ENCODE results near the gene AHI1. TPM values are rescaled to one million over a fixed set of nuclear protein-coding genes. Genes with fewer than 3 reads are reported as not detected.

AHI1 gene
- total RNA-seq, 1 donor from 2014 or later: 34.0 TPM

GRCh38 chr6:135451617-135452190, 45.8 kb downstream of the AHI1 start:
- peak; percentile 71 for DNase-seq

GRCh38 chr6:135449246-135449645, 48.3 kb downstream of the AHI1 start:
- no peak for DNase-seq

- no peak for DNase-seq
These were observed 57.3 kb downstream of the AHI1 start for GRCh38 chr6:135440087-135440792.

GRCh38 chr6:135439549-135439948, 58.0 kb downstream of the AHI1 start:
- no peak for DNase-seq

GRCh38 chr6:135438907-135439535, 58.5 kb downstream of the AHI1 start:
- DNase-seq: peak; percentile 8

DNA sequence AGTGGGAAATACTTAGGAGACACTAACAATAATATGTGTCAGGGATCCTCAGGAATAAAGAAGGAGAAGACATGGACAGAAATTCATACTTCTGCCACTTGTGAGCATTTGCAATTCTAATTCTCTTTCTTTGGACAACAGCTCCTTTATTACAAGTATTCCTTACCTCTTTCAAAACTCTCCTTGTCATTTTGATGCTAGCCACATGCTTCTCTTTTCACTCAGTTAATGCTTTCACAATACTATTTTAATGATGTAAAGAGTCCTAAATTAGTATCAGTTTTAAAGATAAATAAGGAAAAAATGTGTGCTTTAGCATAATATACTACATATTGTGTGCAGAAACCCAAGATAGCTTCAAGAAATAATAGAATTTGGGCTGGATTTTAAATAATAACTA, 62.5 kb downstream of the AHI1 start:
- no peak for DNase-seq

- no peak for DNase-seq
These were observed 63.4 kb downstream of the AHI1 start for GRCh38 chr6:135434095-135434494.

DNA sequence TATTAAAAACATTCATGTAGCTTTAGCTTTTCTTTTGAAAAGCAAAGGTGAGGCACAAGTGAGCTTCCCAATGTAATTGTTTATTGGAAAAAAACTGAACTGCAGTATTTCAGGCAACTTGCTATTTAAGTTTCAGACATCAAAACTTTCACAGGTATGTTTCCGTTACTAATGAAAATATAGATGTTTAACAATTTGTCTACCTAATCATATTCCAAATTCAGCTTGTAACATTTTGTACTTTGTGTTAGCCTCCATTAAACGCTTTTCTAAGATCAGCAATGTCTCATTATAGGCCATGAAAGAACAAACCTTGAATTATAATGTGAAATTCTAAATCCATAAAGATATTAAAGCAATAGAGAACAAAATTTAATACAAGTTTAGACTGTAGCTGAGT, 69.5 kb downstream of the AHI1 start:
- no peak for DNase-seq

GRCh38 chr6:135426833-135427232, 70.7 kb downstream of the AHI1 start:
- no peak for DNase-seq

- DNase-seq: no peak
These were observed 73.2 kb downstream of the AHI1 start for GRCh38 chr6:135424385-135424784.

GRCh38 chr6:135423649-135424128, 73.9 kb downstream of the AHI1 start:
- peak; percentile 56 for DNase-seq

DNA sequence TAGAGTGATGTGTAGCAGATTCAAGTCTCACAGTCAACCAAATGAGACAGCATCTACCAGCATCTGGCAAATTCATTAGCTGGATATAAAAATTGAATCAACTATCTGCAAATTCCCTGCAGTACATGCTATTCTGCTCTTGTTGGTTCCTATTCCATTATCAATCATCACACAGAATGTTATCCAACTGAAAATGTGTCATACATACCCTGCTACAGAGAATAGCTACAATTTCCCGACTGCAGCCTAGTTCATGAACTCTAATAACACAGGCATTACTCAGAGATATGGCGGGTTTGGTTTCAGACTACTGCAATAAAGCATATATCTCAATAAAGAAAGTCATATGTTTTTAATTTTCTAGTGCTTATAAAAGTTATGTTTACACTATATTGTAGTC, 78.4 kb downstream of the AHI1 start:
- no peak for DNase-seq

- DNase-seq: no peak
These were observed 79.3 kb downstream of the AHI1 start for GRCh38 chr6:135418040-135418760.

DNA sequence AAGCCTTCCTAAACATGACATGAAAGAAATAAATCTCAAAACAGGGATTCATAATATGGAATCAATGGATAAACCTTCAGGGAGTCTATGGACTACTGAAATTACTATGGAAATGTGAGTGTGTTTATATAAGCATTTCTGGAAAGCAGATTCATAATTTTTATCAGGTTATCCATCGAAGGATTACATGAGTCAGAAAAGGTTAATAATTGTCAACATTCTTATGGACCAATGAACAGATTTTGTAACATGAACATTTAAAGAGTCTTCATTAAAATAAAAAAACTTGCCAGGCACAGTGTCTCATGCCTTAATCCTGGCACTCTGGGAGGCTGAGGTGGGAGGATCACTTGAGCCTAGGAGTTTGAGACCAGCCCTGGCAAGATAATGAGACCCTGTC, 84.8 kb downstream of the AHI1 start:
- DNase-seq: no peak

GRCh38 chr6:135411849-135412248, 85.7 kb downstream of the AHI1 start:
- DNase-seq: no peak

- no peak for DNase-seq
These were observed 86.2 kb downstream of the AHI1 start for GRCh38 chr6:135411339-135411738.

DNA sequence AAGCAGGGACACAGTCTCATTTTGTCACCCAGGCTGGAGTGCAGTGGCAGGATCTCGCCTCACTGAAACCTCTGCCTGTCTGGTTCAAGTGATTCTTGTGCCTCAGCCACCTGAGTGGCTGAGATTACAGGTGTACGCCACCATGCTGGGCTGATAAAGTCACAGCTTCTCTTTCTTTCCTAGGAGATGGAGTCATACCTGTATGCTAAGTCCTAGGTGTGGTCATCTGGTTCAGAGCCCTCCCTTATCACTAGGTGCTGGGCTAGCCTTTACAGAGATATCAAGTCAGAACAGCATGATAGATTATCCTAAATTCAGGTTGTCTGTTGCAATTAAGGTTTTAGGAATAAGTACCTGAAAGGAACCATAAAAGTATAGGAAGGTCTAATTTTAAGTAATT, 86.7 kb downstream of the AHI1 start:
- DNase-seq: no peak

GRCh38 chr6:135403584-135403983, 94.0 kb downstream of the AHI1 start:
- DNase-seq: no peak

DNA sequence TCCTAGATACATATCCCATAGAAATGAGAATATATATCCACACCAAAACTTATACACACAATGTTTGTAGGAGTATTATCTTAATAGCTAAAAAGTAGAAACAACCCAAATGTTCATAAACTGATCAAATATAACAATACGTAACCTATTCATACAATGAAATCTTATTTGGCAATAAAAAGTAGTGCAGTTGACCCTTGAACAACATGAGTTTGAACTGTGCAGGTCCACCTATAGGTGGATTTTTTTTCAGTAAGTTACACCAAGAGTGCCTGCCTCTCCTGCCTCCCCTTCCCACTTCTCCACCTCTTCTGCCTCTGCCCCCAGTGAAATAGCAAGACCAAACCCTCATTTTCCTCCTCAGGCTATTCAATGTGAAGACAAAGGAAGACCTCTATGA, 95.2 kb downstream of the AHI1 start:
- DNase-seq: no peak

- no peak for DNase-seq
These were observed 100.2 kb downstream of the AHI1 start for GRCh38 chr6:135397172-135397952.

GRCh38 chr6:135395136-135395535, 102.4 kb downstream of the AHI1 start:
- no peak for DNase-seq

DNA sequence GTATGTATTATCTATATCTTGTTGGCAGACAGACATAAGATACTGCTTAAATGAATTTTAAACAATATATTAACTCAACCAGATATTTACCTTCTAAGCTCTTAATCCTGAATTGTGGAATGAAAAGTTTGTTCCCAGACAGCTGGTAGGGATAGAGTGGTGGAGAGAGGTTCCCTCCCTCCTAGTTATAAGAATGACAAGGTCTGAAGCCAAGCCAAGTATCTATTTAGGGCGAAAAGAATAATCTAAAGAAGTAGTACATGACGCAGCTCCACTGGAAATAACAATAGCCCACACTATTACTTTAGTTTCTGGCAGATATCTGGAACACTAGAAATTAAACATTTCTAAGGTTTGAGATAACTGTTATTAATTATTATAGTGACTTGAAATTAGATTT, 104.3 kb downstream of the AHI1 start:
- peak; percentile 13 for DNase-seq
